Hematopoietic multipotent progenitor cell treated with erythropoietin and hydrocortisone succinate and interleukin-3 and kit ligand, for 15 days (in vitro differentiated cells): ENCODE results near the gene NCF2.

Source experiments
- DNase-seq: peaks from one replicate; pipeline ENCODE4 v3.0.0-alpha.2; 2015; ENCODE audit warnings: low spot score

NCF2 gene

GRCh38 chr1:183584147-183584546 is 6.1 kb downstream of the NCF2 start:
- no peak for DNase-seq

GRCh38 chr1:183583466-183583865 is 6.8 kb downstream of the NCF2 start:
- DNase-seq, result no peak

- DNase-seq, result no peak
Measured at GRCh38 chr1:183582021-183582713, 8.1 kb downstream of the NCF2 start.

DNA sequence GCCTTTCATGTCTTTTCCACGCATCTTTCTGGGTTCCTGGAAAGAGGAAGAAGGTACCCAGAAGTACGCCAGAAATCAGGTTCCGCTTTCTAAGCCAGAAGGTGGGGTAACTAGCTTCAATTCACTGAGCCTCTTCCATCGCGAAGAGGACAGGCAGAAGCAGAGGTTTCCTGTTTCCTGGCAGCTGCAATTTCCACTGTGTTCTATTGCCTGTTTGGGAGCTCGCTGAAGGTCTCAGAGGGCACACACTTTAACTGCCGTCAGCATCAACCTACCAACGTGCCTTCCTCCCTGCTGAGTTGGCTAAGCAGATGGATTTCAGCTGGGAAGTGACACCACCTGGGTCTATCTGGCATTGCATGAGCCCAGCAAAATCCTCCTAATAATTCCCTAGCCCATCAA is 10.0 kb downstream of the NCF2 start:
- no peak for DNase-seq

DNA sequence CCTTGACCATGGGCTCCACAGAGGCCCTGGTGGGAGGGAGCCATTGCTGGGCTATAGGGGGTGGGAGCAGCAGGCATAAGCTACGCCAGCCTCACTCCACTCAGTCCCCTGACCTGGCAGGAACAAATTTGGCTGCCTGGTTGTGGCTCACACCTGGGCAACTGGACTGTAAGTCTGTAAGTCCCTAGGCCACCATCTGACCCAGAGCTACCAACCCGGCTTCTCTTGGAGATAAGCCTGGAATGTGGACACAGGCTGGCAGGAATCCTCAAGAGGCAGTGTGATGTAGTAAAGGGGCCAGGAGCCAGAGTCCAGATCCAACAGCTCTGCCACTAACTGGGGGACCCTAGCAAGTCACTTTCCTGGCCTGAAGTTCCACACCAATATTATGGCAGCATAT is 11.4 kb downstream of the NCF2 start:
- DNase-seq, result no peak

- no peak for DNase-seq
Measured at GRCh38 chr1:183577897-183578465, 12.3 kb downstream of the NCF2 start.

DNA sequence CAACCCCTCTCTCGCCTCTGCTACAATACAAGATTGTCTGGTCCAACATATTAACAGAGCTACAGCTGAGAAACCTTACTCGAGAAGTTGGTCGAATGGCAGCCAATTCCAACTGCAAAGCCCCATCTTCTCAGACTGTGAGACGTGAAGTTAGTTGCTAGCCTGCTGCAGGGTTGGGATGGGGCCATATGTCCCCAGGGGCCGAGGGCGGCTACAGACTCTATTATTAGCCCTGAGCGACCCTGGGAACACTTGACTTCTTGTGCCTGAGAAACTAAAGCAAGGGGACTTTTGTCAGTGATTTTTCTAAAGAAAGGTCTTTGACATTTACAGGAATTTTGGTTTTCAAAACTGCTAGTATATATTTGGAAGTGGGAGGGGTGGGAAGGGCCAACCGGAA is 13.7 kb downstream of the NCF2 start:
- DNase-seq, result no peak

- DNase-seq, result no peak
Measured at GRCh38 chr1:183575606-183576005, 14.7 kb downstream of the NCF2 start.

- no peak for DNase-seq
Measured at GRCh38 chr1:183572721-183573120, 17.5 kb downstream of the NCF2 start.

GRCh38 chr1:183571678-183572268 is 18.5 kb downstream of the NCF2 start:
- no peak for DNase-seq

DNA sequence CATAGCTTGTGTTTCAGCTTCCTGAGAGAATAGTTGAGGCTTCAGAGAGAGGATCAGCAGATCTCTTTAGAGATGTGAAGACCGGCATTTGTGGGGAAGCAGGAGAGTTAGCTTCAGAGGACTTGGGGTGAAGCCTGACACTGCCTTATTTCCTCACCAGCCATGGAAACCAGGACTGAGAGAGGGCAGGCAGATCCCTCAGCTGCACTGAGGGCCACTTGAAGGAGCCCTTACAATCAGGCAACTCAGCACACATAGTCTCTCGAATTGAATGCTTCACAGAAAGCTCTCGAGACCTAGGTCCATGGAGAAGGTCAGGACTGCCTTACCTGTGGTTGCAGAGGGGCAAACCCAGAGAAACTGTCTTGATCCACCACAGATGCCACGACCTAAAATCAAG is 19.8 kb downstream of the NCF2 start:
- no peak for DNase-seq

- no peak for DNase-seq
Measured at GRCh38 chr1:183569801-183570200, 20.5 kb downstream of the NCF2 start.

DNA sequence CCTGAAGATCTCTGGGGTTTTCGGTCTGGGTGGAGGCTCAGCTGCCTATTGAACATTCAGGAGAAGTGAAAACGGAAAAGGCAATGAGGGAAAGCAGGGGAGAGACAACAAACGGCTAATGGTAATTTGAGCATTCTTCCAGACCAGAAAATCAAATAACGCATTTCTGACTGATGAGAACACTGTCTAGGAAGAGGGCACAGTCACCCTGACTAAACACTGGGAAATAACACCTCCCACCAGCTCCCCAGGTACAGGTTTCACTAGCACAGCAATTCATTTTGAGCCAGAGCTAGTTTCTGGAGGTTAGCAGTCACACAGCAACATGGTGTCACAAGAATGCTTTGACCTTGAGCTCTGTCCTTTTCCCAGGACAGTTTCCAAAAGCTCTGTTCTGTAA is 21.1 kb downstream of the NCF2 start:
- DNase-seq, result no peak

DNA sequence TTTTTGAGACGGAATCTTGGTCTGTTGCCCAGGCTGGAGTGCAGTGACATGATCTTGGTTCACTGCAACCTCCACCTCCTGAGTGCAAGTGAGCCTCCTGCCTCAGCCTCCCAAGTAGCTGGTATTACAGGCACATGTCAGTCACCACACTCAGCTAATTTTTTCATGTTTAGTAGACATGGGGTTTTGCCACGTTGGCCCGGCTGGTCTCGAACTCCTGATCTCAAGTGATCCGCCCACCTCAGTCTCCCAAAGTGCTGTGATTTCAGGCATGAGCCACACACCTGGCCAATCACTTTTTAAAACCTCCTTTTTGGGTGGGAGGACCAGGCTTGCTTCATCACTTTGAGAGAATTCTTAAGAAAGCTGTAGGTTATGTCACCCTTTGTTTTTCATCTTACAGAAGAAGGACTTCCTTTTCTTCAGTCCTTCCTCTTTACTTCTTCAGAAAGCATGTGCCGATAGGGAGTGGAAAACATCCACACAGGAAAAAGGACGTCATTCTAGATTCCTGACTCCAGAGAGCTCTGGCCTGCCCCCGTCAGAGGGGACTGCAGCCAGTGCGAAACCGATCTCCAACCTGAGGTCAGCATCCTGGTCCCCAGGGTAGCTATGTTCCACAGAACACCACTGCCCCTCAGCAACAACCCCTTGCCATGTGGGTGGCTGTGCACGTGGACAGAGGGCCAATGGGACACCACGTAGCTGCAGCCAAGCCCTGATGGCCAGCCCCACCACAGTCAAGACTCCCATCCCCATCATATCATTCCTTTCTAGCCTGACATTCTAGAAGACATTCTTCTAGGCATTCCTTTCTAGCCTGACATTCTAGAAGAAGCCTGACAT is 21.9 kb downstream of the NCF2 start:
- DNase-seq, result no peak

DNA sequence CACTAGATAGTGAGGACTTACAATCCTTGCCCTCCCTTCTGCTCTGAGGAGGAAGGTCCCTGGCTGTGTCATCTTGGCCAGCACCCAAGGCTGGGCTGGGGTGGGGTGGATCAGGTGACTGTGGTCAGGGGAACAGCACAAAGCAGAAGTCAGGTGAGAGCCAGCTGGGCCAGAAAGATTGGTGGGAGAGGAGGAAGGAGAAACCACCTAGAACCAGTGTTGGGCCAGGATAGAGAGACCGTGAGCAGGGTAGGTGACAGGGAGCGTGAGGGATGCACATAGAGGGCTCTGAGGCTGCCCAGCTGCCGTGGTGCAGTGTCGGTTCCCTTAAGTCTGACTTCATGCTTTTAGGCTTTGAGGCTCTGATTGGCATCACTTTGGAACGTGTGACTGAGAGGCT is 22.7 kb downstream of the NCF2 start:
- DNase-seq, result no peak

DNA sequence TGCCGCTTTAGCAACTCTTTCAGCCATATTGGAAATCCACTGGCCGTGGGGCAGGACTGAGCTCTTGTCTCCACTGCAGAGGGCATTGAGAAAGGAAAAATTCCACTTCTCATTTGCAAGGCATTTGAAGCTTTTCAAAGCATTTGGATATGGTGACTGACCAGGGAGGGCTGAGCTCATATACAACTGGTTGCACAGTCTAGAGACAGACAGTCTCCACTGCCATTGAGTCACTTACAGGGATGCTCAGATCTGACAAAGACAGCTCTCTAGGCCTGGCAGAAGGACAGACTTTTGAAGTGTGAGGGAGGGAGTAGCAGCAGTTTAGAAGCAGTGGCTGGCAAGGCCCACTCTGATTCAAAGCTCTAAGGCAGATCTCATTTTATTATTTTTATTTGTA is 24.2 kb downstream of the NCF2 start:
- no peak for DNase-seq

GRCh38 chr1:183565261-183565660 is 25.0 kb downstream of the NCF2 start:
- no peak for DNase-seq

- DNase-seq, result no peak
Measured at GRCh38 chr1:183562701-183563100, 27.6 kb downstream of the NCF2 start.

- no peak for DNase-seq
Measured at GRCh38 chr1:183559061-183559460, 31.2 kb downstream of the NCF2 start.

DNA sequence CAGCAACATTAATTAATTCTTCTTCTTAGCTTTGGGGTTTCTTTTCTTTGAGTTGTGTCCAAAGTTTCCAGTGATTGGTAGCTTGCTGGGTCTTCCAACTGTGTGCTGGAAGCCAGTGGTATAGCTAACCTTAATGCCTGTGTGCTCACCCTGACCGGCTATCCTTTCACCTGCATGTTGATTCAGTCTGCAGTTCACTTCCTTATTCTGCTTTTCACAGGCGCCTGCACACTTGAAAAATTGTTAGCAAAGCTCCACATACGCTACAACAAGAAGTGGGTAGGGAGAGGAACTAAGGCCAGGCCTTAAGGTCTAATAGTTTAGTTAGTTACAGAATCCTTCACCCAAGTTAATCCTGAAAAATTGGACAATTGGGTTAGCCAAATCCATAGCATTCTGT is 35.7 kb downstream of the NCF2 start:
- no peak for DNase-seq

DNA sequence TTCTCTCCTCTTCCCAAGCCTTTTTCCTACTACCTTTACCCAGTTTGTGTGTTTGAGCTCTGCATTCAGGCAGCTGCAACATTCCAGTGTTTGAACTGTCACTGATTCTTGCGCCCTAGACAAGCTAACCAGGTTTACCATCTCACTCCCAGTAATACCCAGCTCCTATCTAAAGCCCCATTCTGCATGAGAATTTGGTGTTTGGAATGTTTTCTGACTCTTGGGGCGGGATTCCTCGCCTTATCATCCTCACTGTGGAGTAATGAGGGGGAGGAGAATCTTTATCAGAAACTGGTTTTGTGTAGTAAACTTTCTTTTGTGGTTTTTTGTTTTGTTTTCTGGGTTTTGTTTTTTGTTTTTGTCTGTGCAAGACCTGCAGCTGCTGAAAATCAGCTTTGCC is 36.5 kb downstream of the NCF2 start:
- no peak for DNase-seq

DNA sequence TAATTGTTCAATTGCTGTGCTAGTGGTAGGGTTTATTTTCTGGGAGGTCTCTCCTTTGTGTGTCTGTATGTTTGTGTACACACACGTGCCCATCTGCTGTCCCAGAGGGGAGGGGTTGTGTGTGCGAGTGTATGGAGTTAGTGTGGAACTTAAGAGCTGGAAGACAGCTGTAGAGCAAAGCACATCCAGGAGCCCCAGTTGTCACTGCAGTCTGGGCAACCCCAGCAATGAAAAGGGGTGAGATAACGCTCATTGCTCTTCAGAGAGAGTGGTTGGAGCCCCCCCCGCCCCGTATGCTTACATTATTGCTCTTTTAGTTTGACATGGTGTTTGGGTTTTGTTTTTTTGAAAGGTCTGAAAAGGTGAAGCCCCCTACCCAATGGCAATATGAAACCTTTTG is 36.9 kb downstream of the NCF2 start:
- DNase-seq, result no peak

DNA sequence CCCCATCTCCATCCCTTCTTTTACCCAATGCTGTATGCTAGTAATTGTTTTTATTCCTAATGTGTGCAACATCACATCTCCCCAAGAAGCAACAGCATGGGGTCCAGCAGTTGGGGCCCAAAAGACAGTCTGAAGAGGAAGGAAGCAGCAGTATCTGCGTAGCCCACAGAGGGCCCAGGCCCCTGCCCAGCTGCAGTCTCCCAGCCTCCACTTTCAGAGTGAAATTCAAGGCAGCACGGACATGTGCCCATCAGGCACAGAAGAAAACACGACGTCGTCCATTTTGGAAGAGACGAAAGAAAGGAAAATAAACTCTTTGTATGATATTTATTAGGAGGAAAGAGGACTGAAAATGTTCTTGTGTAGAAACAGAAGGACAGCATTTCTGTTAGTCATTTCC is 37.4 kb downstream of the NCF2 start:
- no peak for DNase-seq
